Umbilical cord (tissue), 2 donors: ENCODE measurements around the gene LUZP4. TPM values are rescaled to one million over a fixed set of nuclear protein-coding genes. Genes with fewer than 3 reads are reported as not detected.
"Not testable (repeated sequence)": the region's sequence is repeated elsewhere in the genome, so short reads cannot be mapped to it uniquely, and the experiment has no call there.

Source experiments
- DNase-seq: peaks from one replicate; pipeline ENCODE4 v3.0.0-alpha.2; 2015; ENCODE audit warnings: low spot score
- total RNA-seq: library from RNA; depleted of rRNA; stranded (reverse); fragments of >200 nt; gene quantifications from one replicate; pipeline ENCODE4 v1.2.3, GENCODE V29; 2014; ENCODE audit warnings: low replicate concordance; ENCODE audit not compliant: insufficient read depth

LUZP4 gene
- total RNA-seq, result 5.1 TPM

- DNase-seq, result no peak
Measured at GRCh38 chrX:115289465-115289864, at the start of gene LUZP4. TSS of gene LUZP4 (plus strand) at chrX:115289715. CDS start at chrX:115289760, 45 bp downstream.

- no peak for DNase-seq
Measured at GRCh38 chrX:115251458-115252233, 37.9 kb upstream of the LUZP4 start.

GRCh38 chrX:115255003-115255402 is 34.5 kb upstream of the LUZP4 start:
- DNase-seq, result no peak

- DNase-seq, result no peak
Measured at GRCh38 chrX:115257711-115258110, 31.8 kb upstream of the LUZP4 start.

- peak; percentile 81 for DNase-seq
Measured at GRCh38 chrX:115259238-115259875, 30.2 kb upstream of the LUZP4 start.

GRCh38 chrX:115260330-115260729 is 29.2 kb upstream of the LUZP4 start:
- no peak for DNase-seq

GRCh38 chrX:115261148-115261547 is 28.4 kb upstream of the LUZP4 start:
- no peak for DNase-seq

GRCh38 chrX:115264009-115264408 is 25.5 kb upstream of the LUZP4 start:
- DNase-seq, result no peak

- no peak for DNase-seq
Measured at GRCh38 chrX:115266300-115266699, 23.2 kb upstream of the LUZP4 start.

- no peak for DNase-seq
Measured at GRCh38 chrX:115268421-115268820, 21.1 kb upstream of the LUZP4 start.

- no peak for DNase-seq
Measured at GRCh38 chrX:115269051-115269683, 20.3 kb upstream of the LUZP4 start.

GRCh38 chrX:115284877-115285276 is 4.6 kb upstream of the LUZP4 start:
- DNase-seq, result peak; percentile 10

GRCh38 chrX:115297189-115297588 is 7.7 kb downstream of the LUZP4 start:
- no peak for DNase-seq

- no peak for DNase-seq
Measured at GRCh38 chrX:115311139-115311538, 21.6 kb downstream of the LUZP4 start.

GRCh38 chrX:115311601-115312001 is 22.1 kb downstream of the LUZP4 start:
- DNase-seq, result peak; percentile 12

GRCh38 chrX:115318139-115318538 is 28.6 kb downstream of the LUZP4 start:
- no peak for DNase-seq

GRCh38 chrX:115322375-115322774 is 32.9 kb downstream of the LUZP4 start:
- no peak for DNase-seq

GRCh38 chrX:115324194-115324593 is 34.7 kb downstream of the LUZP4 start:
- DNase-seq, result peak; percentile 48

GRCh38 chrX:115329282-115329681 is 39.8 kb downstream of the LUZP4 start:
- DNase-seq, result not testable (repeated sequence)

- peak; percentile 68 for DNase-seq
Measured at GRCh38 chrX:115330498-115331168, 41.1 kb downstream of the LUZP4 start.

GRCh38 chrX:115332832-115333231 is 43.3 kb downstream of the LUZP4 start:
- no peak for DNase-seq

- DNase-seq, result no peak
Measured at GRCh38 chrX:115333446-115333845, 43.9 kb downstream of the LUZP4 start.
